Ovary (tissue), 3 donors: ENCODE results near the gene CEP170.

Experiments
- CTCF ChIP-seq, 3 donors: fragments of 450-650 bp in 2 of 3; fragments of 200-600 bp in 1 of 3; IDR thresholded peaks; one replicate each; pipeline versions ENCODE4 v1.5.1 to v1.8.0; 2016 to 2022; ENCODE audit warnings: antibody characterized with exemption in 3 of 3, mild to moderate bottlenecking in 1 of 3
- EP300 ChIP-seq: sonication (generic); formaldehyde crosslinking; IDR thresholded peaks from one replicate; pipeline ENCODE4 v1.6.1; 2017; ENCODE audit warnings: antibody characterized with exemption
- POLR2A ChIP-seq: fragments of 450-650 bp; IDR thresholded peaks from one replicate; pipeline ENCODE4 v1.6.1; 2017; ENCODE audit warnings: antibody characterized with exemption, mild to moderate bottlenecking, moderate library complexity
- donor health status: DM: no; HTN: no; CAD: no.

GRCh38 chr1:243257189-243257588 is 2.1 kb upstream of the CEP170 start:
- TF ChIP-seq CTCF (IDR thresholded peaks at IDR 0.05) (no peak), POLR2A (no peak), EP300 (no peak)
